ENCODE data around the gene FHIT. TPM values are rescaled to one million over a fixed set of nuclear protein-coding genes. Genes with fewer than 3 reads are reported as not detected.

FHIT gene
- total RNA-seq, 2 donors from 2014 or later = 6.8 to 12.3 TPM

- H3K27me3 Mint-ChIP-seq (ENCODE audit: insufficient read depth) = no peaks in the 10 kb centered on the region
- H3K27ac ChIP-seq (ENCODE audit: low read depth, low read length) = no peak overlapping the region
- H3K9ac ChIP-seq (ENCODE audit: extremely low read depth, low read length, poor library complexity, severe bottlenecking) = no peak overlapping the region
- no peaks in the 10 kb centered on the region for H3K9me3 Mint-ChIP-seq
- H3K9me3 ChIP-seq (ENCODE audit: control insufficient read depth, low read length) = no peaks in the 10 kb centered on the region
- whole genome bisulfite sequencing, 2 experiments (ENCODE audit: insufficient coverage in 1 of 2, insufficient read length in 1 of 2) = 67 to 83% methylated on average over 2 to 3 of the region's 3 CpGs
- H3K36me3 Mint-ChIP-seq (ENCODE audit: low read depth) = no peaks in the 10 kb centered on the region
- H3K4me1 Mint-ChIP-seq = peaks cover 31% of the 10 kb centered on the region
- H3K27me3 ChIP-seq (ENCODE audit: control insufficient read depth, insufficient read depth, low read length, poor library complexity, severe bottlenecking) = no peaks in the 10 kb centered on the region
- peaks cover 7% of the 10 kb centered on the region for H3K4me1 ChIP-seq (ENCODE audit: control insufficient read depth, insufficient read depth, low read length)
- H3K36me3 ChIP-seq (ENCODE audit: control insufficient read depth, insufficient read depth, low read length) = no peaks in the 10 kb centered on the region
- H3K27ac Mint-ChIP-seq = no peak overlapping the region
- H3K4me3 Mint-ChIP-seq = no peak overlapping the region
- H3K4me3 ChIP-seq (ENCODE audit: low read length) = no peak overlapping the region
- no peak for DNase-seq
- no peak for TF ChIP-seq CTCF (conservative IDR thresholded peaks at IDR 0.05)
Measured at GRCh38 chr3:60651799-60652198, 599.5 kb downstream of the FHIT start.

- Mint-ChIP-seq H3K9me3 (no peaks in the 10 kb centered on the region), H3K27ac (no peak overlapping the region), H3K4me1 (peaks cover 30% of the 10 kb centered on the region), H3K4me3 (no peak overlapping the region), H3K27me3 (ENCODE audit: insufficient read depth) (no peaks in the 10 kb centered on the region), H3K36me3 (ENCODE audit: low read depth) (no peaks in the 10 kb centered on the region)
- Histone ChIP-seq H3K4me1 (ENCODE audit: control insufficient read depth, insufficient read depth, low read length) (no peaks in the 10 kb centered on the region), H3K9me3 (ENCODE audit: control insufficient read depth, low read length) (no peaks in the 10 kb centered on the region), H3K27ac (ENCODE audit: low read depth, low read length) (no peak overlapping the region), H3K36me3 (ENCODE audit: control insufficient read depth, insufficient read depth, low read length) (no peaks in the 10 kb centered on the region), H3K27me3 (ENCODE audit: control insufficient read depth, insufficient read depth, low read length, poor library complexity, severe bottlenecking) (no peaks in the 10 kb centered on the region), H3K4me3 (ENCODE audit: low read length) (no peak overlapping the region), H3K9ac (ENCODE audit: extremely low read depth, low read length, poor library complexity, severe bottlenecking) (no peak overlapping the region)
- no peak for TF ChIP-seq CTCF (conservative IDR thresholded peaks at IDR 0.05)
- DNase-seq = no peak
- 60 to 96% methylated on average over 1 to 2 of the region's 2 CpGs for WGBS, 2 experiments (ENCODE audit: insufficient coverage in 1 of 2, insufficient read length in 1 of 2)
Measured at GRCh38 chr3:60650171-60650570, 601.1 kb downstream of the FHIT start.

GRCh38 chr3:60645801-60646200, 605.5 kb downstream of the FHIT start:
- H3K27ac ChIP-seq (ENCODE audit: low read depth, low read length) = no peak overlapping the region
- H3K27ac Mint-ChIP-seq = no peak overlapping the region
- 95 to 100% methylated on average over 2 of the region's 2 CpGs for WGBS, 2 experiments (ENCODE audit: insufficient coverage in 1 of 2, insufficient read length in 1 of 2)
- no peaks in the 10 kb centered on the region for H3K27me3 Mint-ChIP-seq (ENCODE audit: insufficient read depth)
- H3K4me3 ChIP-seq (ENCODE audit: low read length) = no peak overlapping the region
- peaks cover 6% of the 10 kb centered on the region for H3K4me1 ChIP-seq (ENCODE audit: control insufficient read depth, insufficient read depth, low read length)
- H3K9me3 ChIP-seq (ENCODE audit: control insufficient read depth, low read length) = no peaks in the 10 kb centered on the region
- TF ChIP-seq CTCF (conservative IDR thresholded peaks at IDR 0.05) = no peak
- no peaks in the 10 kb centered on the region for H3K36me3 Mint-ChIP-seq (ENCODE audit: low read depth)
- H3K4me1 Mint-ChIP-seq = peaks cover 27% of the 10 kb centered on the region
- H3K36me3 ChIP-seq (ENCODE audit: control insufficient read depth, insufficient read depth, low read length) = no peaks in the 10 kb centered on the region
- no peak for DNase-seq
- no peak overlapping the region for H3K9ac ChIP-seq (ENCODE audit: extremely low read depth, low read length, poor library complexity, severe bottlenecking)
- no peaks in the 10 kb centered on the region for H3K27me3 ChIP-seq (ENCODE audit: control insufficient read depth, insufficient read depth, low read length, poor library complexity, severe bottlenecking)
- no peaks in the 10 kb centered on the region for H3K9me3 Mint-ChIP-seq
- no peak overlapping the region for H3K4me3 Mint-ChIP-seq
